HG02571 (cell line): Measurements from ENCODE around the gene LRBA.
"Not testable (repeated sequence)": the region's sequence is repeated elsewhere in the genome, so short reads cannot be mapped to it uniquely, and the experiment has no call there.

Experiments used
- ATAC-seq: cut with Tn5 transposase; IDR thresholded peaks from one replicate; pipeline ENCODE4 v1.9.1; 2021; ENCODE audit warnings: mild to moderate bottlenecking, moderate library complexity; ENCODE audit not compliant: unreplicated experiment

Gene LRBA

GRCh38 chr4:151015459-151016347 is 619 bp upstream of the LRBA start:
- peak; percentile 60 for ATAC-seq

DNA sequence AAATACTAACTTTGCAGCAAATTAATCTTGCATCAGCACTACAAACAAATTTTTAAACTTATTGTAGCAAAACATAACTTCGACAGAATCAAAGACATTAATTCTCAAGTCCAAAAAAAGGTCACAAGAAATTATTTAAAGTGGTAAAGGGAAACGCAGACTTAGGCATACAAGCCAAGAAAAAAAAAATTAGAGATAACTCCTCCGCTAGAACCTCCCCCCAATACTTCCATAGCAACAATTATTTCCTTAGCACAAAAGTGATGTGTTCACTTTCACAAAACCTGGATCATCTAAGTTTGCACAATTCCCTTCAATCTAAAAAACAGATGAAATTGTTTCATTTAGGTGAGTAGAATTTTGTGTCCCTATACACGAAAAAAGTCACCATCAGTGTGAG is 1.1 kb downstream of the LRBA start:
- ATAC-seq: no peak

DNA sequence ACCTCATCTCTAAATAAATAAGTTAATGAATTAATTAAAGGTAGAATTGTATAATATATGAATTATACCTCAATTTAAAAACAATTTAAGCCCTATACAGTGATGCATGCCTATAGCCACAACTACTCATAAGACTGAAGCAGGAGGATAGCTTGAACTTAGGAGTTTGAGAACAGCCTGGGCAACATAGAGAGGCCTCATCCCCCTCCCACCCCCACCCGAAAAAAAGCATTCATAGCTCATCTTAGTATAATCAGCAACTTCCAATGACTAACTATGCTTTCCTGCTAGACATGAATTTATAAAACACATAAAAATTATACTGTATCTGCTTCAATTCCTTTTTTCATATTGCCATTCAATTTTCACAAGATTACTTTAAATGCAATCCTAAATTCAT is 1.6 kb downstream of the LRBA start:
- no peak for ATAC-seq

- no peak for ATAC-seq
Observed at GRCh38 chr4:151012820-151013219, 2.3 kb downstream of the LRBA start.

GRCh38 chr4:151012376-151012775 is 2.7 kb downstream of the LRBA start:
- ATAC-seq: no peak

- no peak for ATAC-seq
Observed at GRCh38 chr4:151004222-151004621, 10.9 kb downstream of the LRBA start.

DNA sequence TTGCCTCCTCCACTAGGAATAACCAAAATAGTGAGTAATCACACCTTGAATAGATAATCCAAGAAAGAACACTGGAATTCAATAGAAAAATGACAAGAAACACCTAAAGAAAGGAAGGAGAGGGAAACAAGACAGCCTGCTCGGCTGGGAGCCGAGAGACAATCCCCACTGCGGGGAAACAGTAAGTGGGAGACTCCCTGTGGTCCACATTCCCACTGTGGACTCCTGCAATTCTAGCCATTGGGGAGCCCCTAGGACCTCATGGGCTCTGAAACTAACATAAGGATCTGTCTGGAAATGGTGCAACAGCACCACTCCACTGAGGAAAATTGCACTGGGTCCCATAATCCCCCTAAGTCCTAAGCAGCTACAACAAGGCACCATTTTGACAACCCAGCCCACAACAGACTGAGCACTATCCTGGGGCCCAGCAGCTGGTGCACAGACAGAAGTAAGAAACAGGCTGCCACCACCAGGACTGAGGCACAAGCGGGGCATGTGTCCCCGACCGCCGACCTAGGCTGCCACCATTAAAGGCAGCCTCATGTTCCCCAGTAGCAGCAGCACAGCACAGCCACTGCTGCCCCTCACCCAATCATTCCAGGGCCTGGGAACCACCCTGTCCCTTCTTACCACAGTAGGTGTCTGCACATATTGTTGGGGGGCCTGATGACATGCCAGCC is 14.2 kb downstream of the LRBA start:
- no peak for ATAC-seq

DNA sequence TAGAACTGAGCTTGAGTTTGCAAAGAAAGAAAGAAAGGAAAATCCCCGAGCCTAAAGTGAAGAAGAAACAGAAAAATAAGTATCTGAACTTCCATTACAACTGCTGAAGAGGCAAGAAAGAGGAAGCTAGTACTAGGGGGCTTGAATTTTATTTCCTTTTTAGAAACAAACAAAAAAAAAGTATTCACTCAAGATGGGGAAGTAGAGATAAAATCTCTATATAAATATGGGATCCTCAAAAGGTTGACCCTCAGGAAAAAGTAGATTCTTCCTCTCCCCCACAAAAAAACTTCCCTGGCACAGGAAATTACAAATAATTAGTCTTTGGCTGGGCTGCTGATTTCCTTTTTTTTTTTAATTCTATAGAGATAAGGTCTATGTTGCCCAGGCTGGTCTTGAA is 16.0 kb downstream of the LRBA start:
- ATAC-seq: no peak

- ATAC-seq: no peak
Observed at GRCh38 chr4:150997141-150997540, 17.9 kb downstream of the LRBA start.

DNA sequence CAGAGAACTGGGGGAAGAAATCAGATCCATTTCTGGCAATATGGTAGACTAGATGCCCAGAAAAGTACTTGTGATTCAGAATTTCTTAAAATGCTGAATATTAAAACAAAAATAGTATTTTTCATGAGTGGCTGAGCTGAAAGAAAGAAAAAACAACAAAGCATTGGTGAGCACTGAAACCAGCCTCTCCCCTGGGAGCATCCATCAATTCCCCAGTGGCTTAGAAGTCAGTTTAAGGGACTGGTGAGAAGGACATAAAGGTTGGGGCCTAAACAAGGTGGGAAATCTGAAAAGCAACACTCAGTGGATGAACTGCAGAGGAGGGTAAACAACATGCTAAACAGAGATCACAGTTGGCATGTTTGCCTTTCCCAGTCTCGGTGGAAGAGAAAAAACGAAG is 20.4 kb downstream of the LRBA start:
- no peak for ATAC-seq

- ATAC-seq: not testable (repeated sequence)
Observed at GRCh38 chr4:150993577-150993976, 21.5 kb downstream of the LRBA start.

DNA sequence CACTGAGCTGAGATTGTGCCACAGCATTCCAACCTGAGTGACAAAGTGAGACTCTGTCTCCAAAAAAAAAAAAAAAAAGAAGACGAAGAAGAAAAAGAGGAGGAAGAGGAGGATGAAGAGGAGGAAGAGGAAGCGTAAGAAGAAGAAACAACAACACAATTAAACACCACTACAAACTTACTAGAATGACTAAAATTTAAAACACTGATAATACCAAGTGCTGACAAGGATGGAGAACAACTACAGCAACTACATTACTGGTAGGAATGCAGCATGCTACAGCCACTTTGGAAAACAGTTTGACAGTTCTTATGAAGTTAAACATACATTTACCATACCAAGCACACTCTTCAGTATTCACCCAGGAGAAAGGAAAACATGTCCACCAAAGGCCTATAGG is 24.1 kb downstream of the LRBA start:
- no peak for ATAC-seq

DNA sequence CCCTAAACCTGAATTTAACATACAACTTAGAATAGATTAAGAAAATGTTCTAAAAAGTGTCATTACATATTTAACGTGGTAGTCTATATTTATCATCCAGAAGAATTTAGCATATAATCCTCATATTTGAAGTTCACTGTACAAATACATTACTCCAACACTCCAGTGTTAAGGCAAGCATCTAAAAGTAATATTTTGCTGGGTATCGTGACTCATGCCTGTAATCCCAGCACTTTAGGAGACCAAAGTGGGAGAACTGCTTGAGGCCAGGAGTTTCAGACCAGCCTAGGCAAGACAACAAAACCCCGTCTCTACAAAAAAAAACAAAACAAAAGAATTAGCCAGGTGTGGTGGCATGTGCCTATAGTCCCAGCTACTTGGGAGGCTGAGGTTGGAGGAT is 24.8 kb downstream of the LRBA start:
- no peak for ATAC-seq

GRCh38 chr4:150988238-150988637 is 26.8 kb downstream of the LRBA start:
- ATAC-seq: no peak

GRCh38 chr4:150987204-150987603 is 27.9 kb downstream of the LRBA start:
- no peak for ATAC-seq

DNA sequence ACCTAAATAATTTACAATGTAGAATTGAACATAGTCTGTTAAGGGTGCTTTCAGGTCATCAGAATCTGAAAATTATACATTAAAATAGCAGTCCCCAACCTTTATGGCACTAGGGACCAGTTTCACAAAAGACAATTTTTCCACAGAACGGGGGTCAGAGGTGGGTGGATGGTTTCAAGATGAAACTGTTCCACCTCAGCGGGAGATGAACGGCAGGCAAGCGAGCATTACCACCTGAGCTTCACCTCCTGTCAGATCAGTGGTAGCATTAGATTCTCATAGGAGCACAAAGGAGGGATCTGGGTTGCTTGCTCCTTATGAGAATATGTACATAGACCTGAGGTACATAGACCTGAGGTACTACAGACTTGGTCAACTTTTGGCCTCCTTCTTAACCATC is 29.0 kb downstream of the LRBA start:
- peak; percentile 63 for ATAC-seq

DNA sequence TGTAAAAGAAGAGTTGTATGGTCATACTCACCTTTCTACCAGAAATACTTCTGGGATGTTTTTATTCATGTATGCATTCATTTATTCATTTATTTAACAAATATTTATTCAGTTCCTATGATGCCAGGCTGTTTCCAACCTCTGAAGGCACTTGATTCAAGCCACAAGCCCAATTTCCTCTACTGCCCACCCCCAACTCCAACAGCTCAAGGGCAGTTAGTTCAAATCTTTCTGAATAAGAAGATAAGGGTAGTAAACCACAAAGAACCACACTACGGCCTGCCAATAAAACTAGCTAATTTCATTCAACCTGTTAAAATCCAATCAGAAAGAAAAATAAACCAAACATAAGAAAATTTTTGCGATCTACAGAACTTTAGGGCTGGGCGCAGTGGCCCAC is 31.2 kb downstream of the LRBA start:
- ATAC-seq: no peak

DNA sequence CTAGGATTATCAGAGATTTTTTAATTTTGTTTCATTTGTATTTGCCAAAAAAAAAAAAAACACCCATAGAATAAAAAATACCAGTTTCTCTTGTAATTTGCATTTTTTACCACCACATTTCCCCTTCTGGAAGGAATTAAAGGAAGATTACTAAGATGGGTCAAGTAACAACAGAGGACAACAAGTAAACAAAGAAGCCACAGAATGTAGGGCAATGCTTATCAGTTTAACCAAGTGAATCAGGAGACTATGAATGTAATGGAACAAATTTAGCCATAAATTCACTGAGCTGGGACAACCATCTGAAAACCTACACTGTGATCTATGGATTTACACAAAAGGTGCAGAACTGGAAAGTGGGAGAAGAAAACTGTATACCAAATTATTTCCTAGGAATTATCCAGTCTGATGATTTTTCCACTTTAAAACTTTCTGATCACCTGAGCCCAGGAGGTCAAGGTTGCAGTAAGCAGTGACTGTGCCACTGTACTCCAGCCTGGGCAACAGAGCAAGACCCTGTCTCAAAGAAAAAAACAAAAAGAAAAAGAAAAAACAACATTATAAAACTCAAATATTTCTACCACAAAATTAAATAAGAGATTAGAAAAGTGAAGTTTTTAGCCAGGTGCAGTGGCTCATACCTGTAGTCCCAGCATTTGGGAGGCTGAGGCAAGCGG is 32.4 kb downstream of the LRBA start:
- no peak for ATAC-seq

DNA sequence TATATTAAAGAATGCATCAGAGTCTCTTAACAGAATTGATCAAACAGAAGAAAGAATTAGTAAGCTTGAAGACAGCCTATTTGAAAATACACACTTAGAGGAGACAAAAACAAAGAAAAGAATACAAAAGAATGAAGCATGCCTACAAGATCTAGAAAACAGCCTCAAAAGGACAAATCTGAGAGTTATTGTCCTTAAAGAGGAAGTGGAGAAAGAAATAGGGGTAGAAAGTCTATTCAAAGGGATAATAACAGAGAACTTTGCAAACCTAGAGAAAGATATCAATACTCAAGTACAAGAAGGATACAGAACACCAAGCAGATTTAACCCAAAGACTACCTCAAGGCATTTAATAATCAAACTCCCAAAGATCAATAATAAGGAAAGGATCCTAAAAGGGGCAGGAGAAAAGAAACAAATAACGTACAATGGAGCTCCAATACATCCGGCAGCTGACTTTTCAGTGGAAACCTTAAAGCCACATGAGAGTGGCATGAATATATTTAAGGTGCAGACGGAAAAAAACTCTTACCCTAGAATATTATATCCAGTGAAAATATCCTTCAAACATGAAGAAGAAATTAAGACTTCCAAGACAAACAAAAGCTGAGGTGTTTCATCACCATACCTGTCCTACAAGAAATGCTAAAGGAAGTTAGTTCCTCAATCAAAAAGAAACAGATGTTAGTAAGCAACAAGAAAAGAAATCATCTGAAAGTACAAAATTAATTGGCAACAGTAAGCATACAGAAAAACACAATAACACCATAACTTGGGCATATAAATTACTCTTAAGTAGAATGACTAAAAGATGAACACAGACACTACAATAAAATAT is 36.1 kb downstream of the LRBA start:
- ATAC-seq: no peak

- ATAC-seq: no peak
Observed at GRCh38 chr4:150976478-150977118, 38.5 kb downstream of the LRBA start.
